Calu3 (cell line): Measurements from ENCODE around the gene NCK1. TPM values are rescaled to one million over a fixed set of nuclear protein-coding genes. Genes with fewer than 3 reads are reported as not detected.

Experiments used
- BruUV-seq: library from RNA; stranded (reverse); fragments of 400-500 nt; replicated peaks from 2 replicates; lab custom pipeline; 2021; lab: Mats Ljungman, UMichigan
- CTCF ChIA-PET: fragments of 300-600 bp; sonication (Branson Sonifier 250); formaldehyde crosslinking; loops from one replicate; lab custom pipeline; 2022; ENCODE audit warnings: antibody characterized with exemption; lab: Charles Lee
- DNase-seq: peaks from one replicate; pipeline ENCODE4 v3.0.0; 2022
- H3K27ac Mint-ChIP-seq: one replicate; pipeline ENCODE4 v1.8.0; 2022; ENCODE audit warnings: mixed read lengths; ENCODE audit not compliant: unreplicated experiment
- H3K27me3 Mint-ChIP-seq: one replicate; pipeline ENCODE4 v1.8.0; 2022; ENCODE audit warnings: mixed read lengths; ENCODE audit not compliant: unreplicated experiment
- H3K36me3 Mint-ChIP-seq: one replicate; pipeline ENCODE4 v1.8.0; 2022; ENCODE audit warnings: mild to moderate bottlenecking, moderate library complexity, mixed read lengths; ENCODE audit not compliant: insufficient read depth, unreplicated experiment
- H3K4me1 Mint-ChIP-seq: one replicate; pipeline ENCODE4 v1.8.0; 2022; ENCODE audit warnings: mild to moderate bottlenecking, low read depth, mixed read lengths; ENCODE audit not compliant: unreplicated experiment
- H3K4me3 Mint-ChIP-seq: one replicate; pipeline ENCODE4 v1.8.0; 2022; ENCODE audit warnings: mild to moderate bottlenecking, low read depth, moderate library complexity, mixed read lengths; ENCODE audit not compliant: unreplicated experiment
- H3K9me3 Mint-ChIP-seq: one replicate; pipeline ENCODE4 v1.8.0; 2022; ENCODE audit warnings: low read depth, mixed read lengths; ENCODE audit not compliant: unreplicated experiment
- CTCF ChIP-seq: fragments of 200-600 bp; IDR thresholded peaks from one replicate; pipeline ENCODE4 v1.8.0; 2022; ENCODE audit warnings: antibody characterized with exemption; ENCODE audit not compliant: unreplicated experiment
- intact Hi-C: fragments of 100-400 bp; cut with micrococcal nuclease; formaldehyde crosslinking; loops from one replicate; pipeline ENCODE4 v1.10.0; 2022; ENCODE audit not compliant: unreplicated experiment
- total RNA-seq: library from RNA; stranded (reverse); gene quantifications from 2 replicates; pipeline ENCODE4 v1.2.3, GENCODE V29; 2022

NCK1 gene
- total RNA-seq, 1 experiment from 2014 or later: 108 TPM

- Mint-ChIP-seq H3K36me3 (no peaks in the 10 kb centered on the region), H3K9me3 (peaks cover 2% of the 10 kb centered on the region), H3K4me3 (no peak overlapping the region), H3K27ac (no peak overlapping the region), H3K27me3 (no peaks in the 10 kb centered on the region), H3K4me1 (no peaks in the 10 kb centered on the region)
- TF ChIP-seq CTCF: no peak
- CTCF ChIA-PET: interaction anchor here (1.0 kb wide), 1 partner anchor 55 kb away, joined by 4 read pairs; no protein-coding TSS in a partner anchor
- no TSS peak for BruUV-seq
- intact Hi-C loops: no loop called here
- no peak for DNase-seq
These were observed 112.7 kb downstream of the NCK1 start for GRCh38 chr3:136974670-136975069.

GRCh38 chr3:136979204-136979603 is 117.2 kb downstream of the NCK1 start:
- H3K27me3 Mint-ChIP-seq: no peaks in the 10 kb centered on the region
- intact Hi-C loops: no loop called here
- H3K36me3 Mint-ChIP-seq: no peaks in the 10 kb centered on the region
- CTCF ChIA-PET: no interaction called here
- no peak overlapping the region for H3K4me3 Mint-ChIP-seq
- BruUV-seq: no TSS peak
- H3K27ac Mint-ChIP-seq: no peak overlapping the region
- H3K9me3 Mint-ChIP-seq: no peaks in the 10 kb centered on the region
- no peak for DNase-seq
- H3K4me1 Mint-ChIP-seq: no peaks in the 10 kb centered on the region
- TF ChIP-seq CTCF: no peak

- DNase-seq: no peak
- H3K27ac Mint-ChIP-seq: no peak overlapping the region
- H3K27me3 Mint-ChIP-seq: no peaks in the 10 kb centered on the region
- intact Hi-C loops: no loop called here
- H3K4me3 Mint-ChIP-seq: no peak overlapping the region
- no peak for TF ChIP-seq CTCF
- no peaks in the 10 kb centered on the region for H3K9me3 Mint-ChIP-seq
- H3K36me3 Mint-ChIP-seq: no peaks in the 10 kb centered on the region
- no TSS peak for BruUV-seq
- CTCF ChIA-PET: no interaction called here
- peaks cover 4% of the 10 kb centered on the region for H3K4me1 Mint-ChIP-seq
These were observed 117.7 kb downstream of the NCK1 start for GRCh38 chr3:136979684-136980083.

- Mint-ChIP-seq H3K36me3 (no peaks in the 10 kb centered on the region), H3K4me1 (peaks cover 8% of the 10 kb centered on the region), H3K9me3 (no peaks in the 10 kb centered on the region), H3K27ac (no peak overlapping the region), H3K4me3 (no peak overlapping the region), H3K27me3 (no peaks in the 10 kb centered on the region)
- BruUV-seq: no TSS peak
- CTCF ChIA-PET: no interaction called here
- TF ChIP-seq CTCF: no peak
- no peak for DNase-seq
- intact Hi-C loops: no loop called here
These were observed 120.0 kb downstream of the NCK1 start for GRCh38 chr3:136982033-136982432.
